ENCODE data around the gene TPP1. TPM values are rescaled to one million over a fixed set of nuclear protein-coding genes. Genes with fewer than 3 reads are reported as not detected.

The TPP1 gene
- total and polyA plus RNA-seq, 4 donors, result 52.8 to 108 (median 86.5) TPM

- 72% methylated on average over 3 of the region's 3 CpGs for WGBS
- Histone ChIP-seq H3K4me3 (ENCODE audit: low read depth in 1 of 3, low read length in 3 of 3) (no peak overlapping the region), H3K9me3 (ENCODE audit: control insufficient read depth in 4 of 4, low read length in 3 of 4) (no peaks in the 10 kb centered on the region), H3K36me3 (ENCODE audit: control insufficient read depth in 4 of 4, insufficient read depth in 3 of 4, low read depth in 1 of 4, low read length in 3 of 4) (no peaks in the 10 kb centered on the region), H3K9ac (ENCODE audit: low read depth in 1 of 2, low read length in 2 of 2) (no peak overlapping the region), H3K27ac (ENCODE audit: low read depth in 1 of 2, low read length in 2 of 2) (no peak overlapping the region), H3K4me1 (ENCODE audit: control insufficient read depth in 4 of 4, insufficient read depth in 4 of 4, low read length in 3 of 4) (peaks cover 0 to 10% (median 3%) of the 10 kb centered on the region in 4 donors), H3K27me3 (ENCODE audit: control insufficient read depth in 4 of 4, insufficient read depth in 4 of 4, low read length in 3 of 4) (no peaks in the 10 kb centered on the region)
- no peak for TF ChIP-seq GABPA (IDR thresholded peaks at IDR 0.05 in 1 of 2, conservative IDR thresholded peaks at IDR 0.05 in 1 of 2)
- no peak for TF ChIP-seq FOXA1 (IDR thresholded peaks at IDR 0.05)
- no peak for TF ChIP-seq RAD21 (IDR thresholded peaks at IDR 0.05)
- TF ChIP-seq RXRA (IDR thresholded peaks at IDR 0.05), result no peak
- TF ChIP-seq ZBTB33 (IDR thresholded peaks at IDR 0.05), result no peak
- TF ChIP-seq REST (IDR thresholded peaks at IDR 0.05), result no peak
- no peak for TF ChIP-seq EGR1 (IDR thresholded peaks at IDR 0.05; ENCODE audit: low read depth in 2 of 2)
- TF ChIP-seq HNF4G (IDR thresholded peaks at IDR 0.05), result no peak
- TF ChIP-seq HNF4A (conservative IDR thresholded peaks at IDR 0.05), result no peak
- TF ChIP-seq, protein P1, sequence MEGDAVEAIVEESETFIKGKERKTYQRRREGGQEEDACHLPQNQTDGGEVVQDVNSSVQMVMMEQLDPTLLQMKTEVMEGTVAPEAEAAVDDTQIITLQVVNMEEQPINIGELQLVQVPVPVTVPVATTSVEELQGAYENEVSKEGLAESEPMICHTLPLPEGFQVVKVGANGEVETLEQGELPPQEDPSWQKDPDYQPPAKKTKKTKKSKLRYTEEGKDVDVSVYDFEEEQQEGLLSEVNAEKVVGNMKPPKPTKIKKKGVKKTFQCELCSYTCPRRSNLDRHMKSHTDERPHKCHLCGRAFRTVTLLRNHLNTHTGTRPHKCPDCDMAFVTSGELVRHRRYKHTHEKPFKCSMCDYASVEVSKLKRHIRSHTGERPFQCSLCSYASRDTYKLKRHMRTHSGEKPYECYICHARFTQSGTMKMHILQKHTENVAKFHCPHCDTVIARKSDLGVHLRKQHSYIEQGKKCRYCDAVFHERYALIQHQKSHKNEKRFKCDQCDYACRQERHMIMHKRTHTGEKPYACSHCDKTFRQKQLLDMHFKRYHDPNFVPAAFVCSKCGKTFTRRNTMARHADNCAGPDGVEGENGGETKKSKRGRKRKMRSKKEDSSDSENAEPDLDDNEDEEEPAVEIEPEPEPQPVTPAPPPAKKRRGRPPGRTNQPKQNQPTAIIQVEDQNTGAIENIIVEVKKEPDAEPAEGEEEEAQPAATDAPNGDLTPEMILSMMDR (IDR thresholded peaks at IDR 0.05; ENCODE audit: low read depth, low read length, missing input control), result no peak
- no peak for TF ChIP-seq YY1 (IDR thresholded peaks at IDR 0.05)
- no peak for TF ChIP-seq JUND (IDR thresholded peaks at IDR 0.05)
- no peak for TF ChIP-seq MAX (IDR thresholded peaks at IDR 0.05)
- no peak for TF ChIP-seq SP1 (IDR thresholded peaks at IDR 0.05)
- no peak for TF ChIP-seq NR2F2 (IDR thresholded peaks at IDR 0.05)
- DNase-seq (ENCODE audit: low spot score), result no peak
Observed at GRCh38 chr11:6652182-6652581, 33.0 kb upstream of the TPP1 start.

DNA sequence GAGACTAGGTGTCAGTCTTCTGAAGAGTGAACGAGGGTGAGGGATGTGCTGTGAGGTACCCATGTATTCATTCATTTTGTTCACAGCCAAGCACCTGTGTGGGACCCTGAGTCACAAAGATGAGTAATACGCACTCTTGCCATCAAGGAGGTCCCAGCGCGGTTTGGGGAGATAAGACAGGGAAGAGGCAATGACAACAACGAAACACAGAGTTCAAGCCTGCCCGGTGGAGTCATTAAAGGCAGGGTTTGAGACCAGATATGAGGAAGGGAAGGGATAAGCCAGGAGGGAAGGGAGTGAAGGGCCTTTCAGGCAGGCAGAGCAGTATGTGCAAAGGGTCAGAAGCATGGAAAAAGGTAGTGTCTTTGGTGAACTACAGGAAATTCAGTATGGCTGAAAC, 31.8 kb upstream of the TPP1 start:
- H3K36me3 ChIP-seq (ENCODE audit: control insufficient read depth in 4 of 4, insufficient read depth in 3 of 4, low read depth in 1 of 4, low read length in 3 of 4), result no peaks in the 10 kb centered on the region
- no peaks in the 10 kb centered on the region for H3K9me3 ChIP-seq (ENCODE audit: control insufficient read depth in 4 of 4, low read length in 3 of 4)
- H3K27me3 ChIP-seq (ENCODE audit: control insufficient read depth in 4 of 4, insufficient read depth in 4 of 4, low read length in 3 of 4), result no peaks in the 10 kb centered on the region
- H3K4me3 ChIP-seq (ENCODE audit: low read depth in 1 of 3, low read length in 3 of 3), result no peak overlapping the region
- no peak overlapping the region for H3K27ac ChIP-seq (ENCODE audit: low read depth in 1 of 2, low read length in 2 of 2)
- no peak overlapping the region for H3K9ac ChIP-seq (ENCODE audit: low read depth in 1 of 2, low read length in 2 of 2)
- H3K4me1 ChIP-seq (ENCODE audit: control insufficient read depth in 4 of 4, insufficient read depth in 4 of 4, low read length in 3 of 4), result peaks cover 0 to 17% (median 4%) of the 10 kb centered on the region in 4 donors
- DNase-seq (ENCODE audit: low spot score), result no peak
- WGBS, result 65% methylated on average over 6 of the region's 6 CpGs
- no peak for TF ChIP-seq YY1 (IDR thresholded peaks at IDR 0.05)
- TF ChIP-seq, protein P1 (IDR thresholded peaks at IDR 0.05; ENCODE audit: low read depth, low read length, missing input control), result no peak
- no peak for TF ChIP-seq NR2F2 (IDR thresholded peaks at IDR 0.05)
- TF ChIP-seq JUND (IDR thresholded peaks at IDR 0.05), result no peak
- no peak for TF ChIP-seq ZBTB33 (IDR thresholded peaks at IDR 0.05)
- no peak for TF ChIP-seq EGR1 (IDR thresholded peaks at IDR 0.05; ENCODE audit: low read depth in 2 of 2)
- TF ChIP-seq REST (IDR thresholded peaks at IDR 0.05), result no peak

All from liver (tissue), 9 donors.